ENCODE results near the gene CORO7.

The CORO7 gene

DNA sequence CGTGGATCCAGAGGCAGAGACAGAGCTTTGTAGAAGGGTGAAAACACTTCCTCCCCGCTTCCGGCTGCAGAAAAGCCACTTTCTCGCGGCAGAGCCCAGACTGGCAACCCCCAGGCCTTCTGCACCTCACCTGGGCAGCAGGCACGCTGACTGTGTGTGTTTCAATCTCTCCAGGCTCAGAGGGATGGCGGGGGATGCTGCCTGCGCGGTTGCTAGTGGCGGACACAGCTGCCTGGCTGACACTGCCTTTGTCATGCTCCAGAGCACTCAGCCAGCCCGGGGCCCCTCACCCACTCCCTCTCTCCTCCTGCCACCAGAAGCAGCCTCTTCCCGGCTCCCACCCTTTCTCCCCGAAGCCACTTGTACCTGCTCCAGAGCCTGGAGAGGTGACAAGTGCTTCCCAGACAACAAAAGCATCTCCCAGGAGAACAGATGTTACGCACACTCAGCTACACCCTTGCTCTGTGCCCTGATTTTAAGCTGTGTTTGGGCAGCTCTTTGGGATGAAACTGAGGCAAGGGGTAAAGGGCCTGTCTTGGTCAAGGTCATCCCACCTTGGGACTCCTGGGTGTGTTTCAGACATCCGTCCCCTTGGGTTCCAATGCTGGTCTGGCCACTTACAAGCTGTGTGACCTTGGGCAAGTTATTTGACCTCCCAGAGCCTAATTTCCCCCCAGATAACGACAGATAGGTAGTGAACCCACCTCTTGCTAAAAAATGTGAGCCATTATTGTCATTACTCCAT is 109.8 kb downstream of the CORO7 start:
- Histone ChIP-seq H3K27me3 (replicated peaks; ENCODE audit: control insufficient read depth, insufficient read depth, low read length) (no peaks in the 10 kb centered on the region), H3K36me3 (ENCODE audit: control insufficient read depth, insufficient read depth, low read length) (peaks cover 2% of the 10 kb centered on the region), H3K4me3 (replicated peaks; ENCODE audit: low read depth, low read length) (peak overlapping the region; percentile 93)
- TF ChIP-seq CTCF (IDR thresholded peaks at IDR 0.05; ENCODE audit: insufficient read depth, low read length, poor library complexity, severe bottlenecking): no peak
- DNase-seq (ENCODE audit: extremely low read depth, insufficient read length): peak; percentile 70

Measured in GM06990 (cell line).